Cardiac fibroblast (primary cell): ENCODE data around the gene PRR7.

Experiments used
- DNase-seq, 2 donors: peaks; one replicate each; pipeline versions ENCODE4 v3.0.0 to v3.0.0-alpha.2; 2010; ENCODE audit warnings: low read depth in 2 of 2
- H3K4me3 ChIP-seq, 2 donors: replicated peaks in 1 of 2; 1 replicate in 1 of 2; 2 replicates in 1 of 2; pipeline ENCODE4 v1.5.1; 2011; ENCODE audit warnings: low read depth in 2 of 2, low read length in 2 of 2, mild to moderate bottlenecking in 2 of 2, moderate library complexity in 1 of 2
- TF ChIP-seq, protein P1 (sequence below): IDR thresholded peaks from one replicate; pipeline ENCODE4 v1.5.1; 2011; ENCODE audit warnings: low read depth, mild to moderate bottlenecking, low read length, inconsistent platforms

Gene PRR7

DNA sequence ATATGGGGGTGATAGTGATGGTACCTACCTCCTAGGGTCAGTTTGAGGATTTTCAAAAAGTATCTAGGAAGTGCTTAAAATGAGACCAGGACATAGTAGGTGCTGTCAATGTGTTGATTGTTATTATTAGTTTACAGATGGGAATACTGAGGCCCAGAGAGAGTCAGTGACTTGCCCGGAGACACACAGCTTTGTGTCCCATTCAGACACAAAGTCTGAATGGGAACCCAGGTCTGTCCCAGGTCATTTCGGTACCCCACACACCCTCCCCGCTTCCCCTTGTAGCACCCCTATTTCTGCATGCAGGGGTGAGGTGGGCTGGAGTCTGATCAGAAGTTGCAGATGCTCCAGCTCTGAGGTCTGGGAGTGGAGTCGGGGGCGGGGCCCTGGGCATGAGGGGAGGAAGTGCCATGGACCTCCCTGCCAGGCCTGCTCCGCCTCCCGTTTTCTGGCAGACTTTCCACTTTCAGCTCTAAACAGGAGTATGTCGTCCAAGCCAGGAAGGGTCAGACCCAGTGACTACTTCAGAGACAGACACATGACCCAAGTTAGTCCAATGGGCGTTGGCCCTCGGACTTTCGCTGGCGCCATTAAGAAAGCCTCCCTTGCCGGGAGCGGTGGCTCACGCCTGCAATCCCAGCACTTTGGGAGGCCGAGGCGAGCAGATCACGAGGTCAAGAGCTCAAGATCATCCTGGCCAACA is 30.1 kb downstream of the PRR7 start:
- no peak overlapping the region for H3K4me3 ChIP-seq
- TF ChIP-seq, protein P1, sequence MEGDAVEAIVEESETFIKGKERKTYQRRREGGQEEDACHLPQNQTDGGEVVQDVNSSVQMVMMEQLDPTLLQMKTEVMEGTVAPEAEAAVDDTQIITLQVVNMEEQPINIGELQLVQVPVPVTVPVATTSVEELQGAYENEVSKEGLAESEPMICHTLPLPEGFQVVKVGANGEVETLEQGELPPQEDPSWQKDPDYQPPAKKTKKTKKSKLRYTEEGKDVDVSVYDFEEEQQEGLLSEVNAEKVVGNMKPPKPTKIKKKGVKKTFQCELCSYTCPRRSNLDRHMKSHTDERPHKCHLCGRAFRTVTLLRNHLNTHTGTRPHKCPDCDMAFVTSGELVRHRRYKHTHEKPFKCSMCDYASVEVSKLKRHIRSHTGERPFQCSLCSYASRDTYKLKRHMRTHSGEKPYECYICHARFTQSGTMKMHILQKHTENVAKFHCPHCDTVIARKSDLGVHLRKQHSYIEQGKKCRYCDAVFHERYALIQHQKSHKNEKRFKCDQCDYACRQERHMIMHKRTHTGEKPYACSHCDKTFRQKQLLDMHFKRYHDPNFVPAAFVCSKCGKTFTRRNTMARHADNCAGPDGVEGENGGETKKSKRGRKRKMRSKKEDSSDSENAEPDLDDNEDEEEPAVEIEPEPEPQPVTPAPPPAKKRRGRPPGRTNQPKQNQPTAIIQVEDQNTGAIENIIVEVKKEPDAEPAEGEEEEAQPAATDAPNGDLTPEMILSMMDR: no peak
- DNase-seq: peak; percentile 72 to 73

- peak in 1 of 2 donors; percentile 44 for DNase-seq
- TF ChIP-seq, protein P1: no peak
- H3K4me3 ChIP-seq: no peak overlapping the region
Measured at GRCh38 chr5:177477701-177478477, 31.3 kb downstream of the PRR7 start.

GRCh38 chr5:177478711-177479646 is 32.4 kb downstream of the PRR7 start:
- peak; percentile 60 to 93 for DNase-seq
- no peak overlapping the region for H3K4me3 ChIP-seq
- TF ChIP-seq, protein P1: no peak

GRCh38 chr5:177479774-177480173 is 33.2 kb downstream of the PRR7 start:
- H3K4me3 ChIP-seq: no peak overlapping the region
- DNase-seq: peak; percentile 37 to 56
- TF ChIP-seq, protein P1: no peak

DNA sequence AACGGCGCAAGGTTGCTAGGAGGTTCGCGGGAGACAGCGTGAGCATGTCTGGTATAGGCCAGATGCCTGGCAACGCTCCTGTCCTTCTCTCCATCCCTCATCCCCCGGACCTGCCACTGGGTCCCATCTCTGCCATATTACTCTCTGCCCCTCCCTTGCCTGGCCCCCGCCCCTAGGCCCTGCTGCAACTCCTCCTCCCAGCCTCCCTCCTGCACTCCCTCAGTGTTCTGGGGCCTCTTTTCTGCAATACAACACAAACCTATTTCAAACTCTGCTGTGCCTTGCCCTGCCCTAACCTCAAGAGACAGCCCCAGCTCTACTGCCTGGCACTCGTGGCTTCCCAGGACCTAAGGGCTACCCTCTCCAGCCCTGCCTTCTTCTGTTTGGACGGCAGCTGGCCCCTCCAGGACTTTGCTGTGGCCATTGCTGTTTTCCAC is 35.8 kb downstream of the PRR7 start:
- DNase-seq: no peak
- TF ChIP-seq, protein P1: no peak
- H3K4me3 ChIP-seq: no peak overlapping the region

- no peak overlapping the region for H3K4me3 ChIP-seq
- TF ChIP-seq, protein P1: no peak
- no peak for DNase-seq
Measured at GRCh38 chr5:177483042-177483441, 36.4 kb downstream of the PRR7 start.
